Neural cell (in vitro differentiated cells): ENCODE results near the gene SMIM35. TPM values are rescaled to one million over a fixed set of nuclear protein-coding genes. Genes with fewer than 3 reads are reported as not detected.

Experiments used
- H2AFZ ChIP-seq: fragments of 200-600, 300-800 bp; sonication (generic), shearing (Covaris generic); 2 replicates; pipeline ENCODE4 v1.6.0; 2014; ENCODE audit warnings: low read depth, mild to moderate bottlenecking, antibody characterized with exemption, low read length, moderate library complexity
- H3F3A ChIP-seq: fragments of 200-600 bp; shearing (Covaris generic); 2 replicates; pipeline ENCODE4 v1.6.1; 2016; ENCODE audit warnings: mild to moderate bottlenecking, moderate library complexity, mixed read lengths, antibody characterized with exemption, low read length; ENCODE audit not compliant: insufficient read depth, poor library complexity, severe bottlenecking
- H3K27ac ChIP-seq: fragments of 200-600, 300-800 bp; sonication (generic), shearing (Covaris generic); 2 replicates; pipeline ENCODE4 v1.5.1; 2014; ENCODE audit warnings: mild to moderate bottlenecking, low read length, moderate library complexity
- H3K27me3 ChIP-seq: fragments of 300-800, 200-600 bp; sonication (generic), shearing (Covaris generic); 2 replicates; pipeline ENCODE4 v1.6.0; 2014; ENCODE audit warnings: mild to moderate bottlenecking, low read depth, low read length, moderate library complexity; ENCODE audit not compliant: insufficient read depth
- H3K36me3 ChIP-seq: fragments of 300-800, 200-600 bp; sonication (generic), shearing (Covaris generic); 2 replicates; pipeline ENCODE4 v1.5.1; 2014; ENCODE audit warnings: mild to moderate bottlenecking, antibody characterized with exemption, low read length, moderate library complexity; ENCODE audit not compliant: insufficient read depth
- H3K4me2 ChIP-seq: fragments of 300-800, 200-600 bp; sonication (generic), shearing (Covaris generic); 2 replicates; pipeline ENCODE4 v1.6.0; 2014; ENCODE audit warnings: mild to moderate bottlenecking, low read length
- H3K4me3 ChIP-seq: fragments of 300-800, 200-600 bp; sonication (generic), shearing (Covaris generic); 2 replicates; pipeline ENCODE4 v1.5.1; 2014; ENCODE audit warnings: mild to moderate bottlenecking, low read length, moderate library complexity
- H3K79me2 ChIP-seq: fragments of 200-600 bp; shearing (Covaris generic); replicated peaks from 2 replicates; pipeline ENCODE4 v1.6.0; 2014; ENCODE audit warnings: mild to moderate bottlenecking, low read length, moderate library complexity; ENCODE audit not compliant: insufficient read depth
- H3K9ac ChIP-seq: fragments of 300-800, 200-600 bp; sonication (generic), shearing (Covaris generic); 2 replicates; pipeline ENCODE4 v1.6.1; 2016; ENCODE audit warnings: mild to moderate bottlenecking, low read length, mixed read lengths
- H3K9me2 ChIP-seq: fragments of 200-600 bp; shearing (Covaris generic); 2 replicates; pipeline ENCODE4 v1.6.1; 2016; ENCODE audit warnings: mild to moderate bottlenecking, low read length, mixed read lengths; ENCODE audit not compliant: insufficient read depth
- H3K9me3 ChIP-seq: fragments of 200-600, 300-800 bp; sonication (generic), shearing (Covaris generic); 2 replicates; pipeline ENCODE4 v1.6.1; 2016; ENCODE audit warnings: mild to moderate bottlenecking, mixed run types, low read length, moderate library complexity, mixed read lengths
- H4K20me1 ChIP-seq: fragments of 200-600 bp; shearing (Covaris generic); 2 replicates; pipeline ENCODE4 v1.6.1; 2016; ENCODE audit warnings: mild to moderate bottlenecking, mixed run types; ENCODE audit not compliant: insufficient read depth
- EP300 ChIP-seq: fragments of 450-650 bp; conservative IDR thresholded peaks from 2 replicates; pipeline ENCODE4 v1.6.1; 2014; ENCODE audit warnings: antibody characterized with exemption, mild to moderate bottlenecking, moderate library complexity; ENCODE audit not compliant: poor library complexity, severe bottlenecking
- EZH2 ChIP-seq: fragments of 200-600, 300-800 bp; shearing (Covaris generic), sonication (generic); IDR thresholded peaks from 2 replicates; pipeline ENCODE4 v1.6.1; 2014; ENCODE audit warnings: antibody characterized with exemption, low read length, borderline replicate concordance, mild to moderate bottlenecking; ENCODE audit not compliant: insufficient read depth, poor library complexity, severe bottlenecking
- MXI1 ChIP-seq: fragments of 450-650 bp; conservative IDR thresholded peaks from 2 replicates; pipeline ENCODE4 v1.6.1; 2014; ENCODE audit warnings: antibody characterized with exemption, mild to moderate bottlenecking; ENCODE audit not compliant: poor library complexity, severe bottlenecking
- POLR2AphosphoS5 ChIP-seq: IDR thresholded peaks from 2 replicates; pipeline ENCODE4 v1.6.1; 2012
- RAD21 ChIP-seq: fragments of 450-650 bp; conservative IDR thresholded peaks from 2 replicates; pipeline ENCODE4 v1.6.1; 2014; ENCODE audit warnings: antibody characterized with exemption, mild to moderate bottlenecking, moderate library complexity
- SMC3 ChIP-seq: fragments of 450-650 bp; conservative IDR thresholded peaks from 2 replicates; pipeline ENCODE4 v1.6.1; 2014; ENCODE audit warnings: antibody characterized with exemption, mild to moderate bottlenecking, moderate library complexity; ENCODE audit not compliant: poor library complexity
- TAF1 ChIP-seq: IDR thresholded peaks from 2 replicates; pipeline ENCODE4 v1.6.1; 2012; ENCODE audit warnings: low read depth
- polyA plus RNA-seq: library from polyadenylated mRNA; depleted of rRNA; stranded (reverse); fragments of >200 nt; gene quantifications from 2 replicates; pipeline ENCODE4 v1.2.3, GENCODE V29; 2014
- TF ChIP-seq, protein P1 (sequence below): fragments of 450-650 bp; IDR thresholded peaks from 2 replicates; pipeline ENCODE4 v1.5.1; 2014; ENCODE audit warnings: antibody characterized with exemption, mild to moderate bottlenecking, moderate library complexity; ENCODE audit not compliant: poor library complexity, severe bottlenecking
- TF ChIP-seq, protein P2 (sequence below): IDR thresholded peaks from 2 replicates; pipeline ENCODE4 v1.6.1; 2012; ENCODE audit warnings: borderline replicate concordance

SMIM35 gene
- polyA plus RNA-seq, 1 donor from 2014 or later: not detected

DNA sequence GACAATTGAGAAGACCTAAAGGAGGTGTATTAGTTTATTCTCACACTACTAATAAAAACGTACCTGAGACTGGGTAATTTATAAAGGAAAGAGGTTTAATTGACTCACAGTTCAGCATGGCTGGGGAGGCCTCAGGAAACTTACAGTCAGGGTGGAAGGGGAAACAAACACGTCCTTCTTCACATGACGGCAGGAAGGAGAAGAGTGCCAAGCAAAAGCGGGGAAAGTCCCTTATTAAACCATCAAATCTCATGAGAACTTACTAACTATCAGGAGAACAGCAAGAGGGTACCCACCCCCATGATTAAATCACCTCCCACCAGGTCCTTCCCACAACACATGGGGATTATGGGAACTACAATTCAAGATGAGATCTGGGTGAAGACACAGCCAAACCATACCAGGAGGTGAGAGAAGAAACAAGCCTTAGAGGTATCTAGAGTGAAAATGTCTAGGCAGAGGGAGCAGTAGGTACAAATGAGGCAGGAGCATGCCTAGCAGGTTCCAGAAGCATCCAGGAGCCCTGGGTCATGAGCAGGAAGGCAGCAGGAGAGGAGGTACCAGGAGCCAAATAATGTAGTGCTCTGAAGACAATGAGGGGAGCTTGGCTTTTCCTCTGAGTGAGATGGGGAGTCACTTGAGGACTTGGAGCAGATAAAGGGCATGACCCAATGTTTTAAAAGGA is 69.0 kb downstream of the SMIM35 start:
- H3F3A ChIP-seq: no peaks in the 10 kb centered on the region
- H3K79me2 ChIP-seq: no peaks in the 10 kb centered on the region
- no peak overlapping the region for H3K27ac ChIP-seq
- no peaks in the 10 kb centered on the region for H3K9me3 ChIP-seq
- H3K36me3 ChIP-seq: no peaks in the 10 kb centered on the region
- no peak overlapping the region for H3K4me2 ChIP-seq
- no peaks in the 10 kb centered on the region for H3K9me2 ChIP-seq
- TF ChIP-seq MXI1 (no peak), EZH2 (no peak), SMC3 (no peak), TAF1 (no peak), EP300 (no peak), POLR2AphosphoS5 (no peak), RAD21 (no peak)
- TF ChIP-seq, protein P1, sequence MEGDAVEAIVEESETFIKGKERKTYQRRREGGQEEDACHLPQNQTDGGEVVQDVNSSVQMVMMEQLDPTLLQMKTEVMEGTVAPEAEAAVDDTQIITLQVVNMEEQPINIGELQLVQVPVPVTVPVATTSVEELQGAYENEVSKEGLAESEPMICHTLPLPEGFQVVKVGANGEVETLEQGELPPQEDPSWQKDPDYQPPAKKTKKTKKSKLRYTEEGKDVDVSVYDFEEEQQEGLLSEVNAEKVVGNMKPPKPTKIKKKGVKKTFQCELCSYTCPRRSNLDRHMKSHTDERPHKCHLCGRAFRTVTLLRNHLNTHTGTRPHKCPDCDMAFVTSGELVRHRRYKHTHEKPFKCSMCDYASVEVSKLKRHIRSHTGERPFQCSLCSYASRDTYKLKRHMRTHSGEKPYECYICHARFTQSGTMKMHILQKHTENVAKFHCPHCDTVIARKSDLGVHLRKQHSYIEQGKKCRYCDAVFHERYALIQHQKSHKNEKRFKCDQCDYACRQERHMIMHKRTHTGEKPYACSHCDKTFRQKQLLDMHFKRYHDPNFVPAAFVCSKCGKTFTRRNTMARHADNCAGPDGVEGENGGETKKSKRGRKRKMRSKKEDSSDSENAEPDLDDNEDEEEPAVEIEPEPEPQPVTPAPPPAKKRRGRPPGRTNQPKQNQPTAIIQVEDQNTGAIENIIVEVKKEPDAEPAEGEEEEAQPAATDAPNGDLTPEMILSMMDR: no peak
- TF ChIP-seq, protein P2, sequence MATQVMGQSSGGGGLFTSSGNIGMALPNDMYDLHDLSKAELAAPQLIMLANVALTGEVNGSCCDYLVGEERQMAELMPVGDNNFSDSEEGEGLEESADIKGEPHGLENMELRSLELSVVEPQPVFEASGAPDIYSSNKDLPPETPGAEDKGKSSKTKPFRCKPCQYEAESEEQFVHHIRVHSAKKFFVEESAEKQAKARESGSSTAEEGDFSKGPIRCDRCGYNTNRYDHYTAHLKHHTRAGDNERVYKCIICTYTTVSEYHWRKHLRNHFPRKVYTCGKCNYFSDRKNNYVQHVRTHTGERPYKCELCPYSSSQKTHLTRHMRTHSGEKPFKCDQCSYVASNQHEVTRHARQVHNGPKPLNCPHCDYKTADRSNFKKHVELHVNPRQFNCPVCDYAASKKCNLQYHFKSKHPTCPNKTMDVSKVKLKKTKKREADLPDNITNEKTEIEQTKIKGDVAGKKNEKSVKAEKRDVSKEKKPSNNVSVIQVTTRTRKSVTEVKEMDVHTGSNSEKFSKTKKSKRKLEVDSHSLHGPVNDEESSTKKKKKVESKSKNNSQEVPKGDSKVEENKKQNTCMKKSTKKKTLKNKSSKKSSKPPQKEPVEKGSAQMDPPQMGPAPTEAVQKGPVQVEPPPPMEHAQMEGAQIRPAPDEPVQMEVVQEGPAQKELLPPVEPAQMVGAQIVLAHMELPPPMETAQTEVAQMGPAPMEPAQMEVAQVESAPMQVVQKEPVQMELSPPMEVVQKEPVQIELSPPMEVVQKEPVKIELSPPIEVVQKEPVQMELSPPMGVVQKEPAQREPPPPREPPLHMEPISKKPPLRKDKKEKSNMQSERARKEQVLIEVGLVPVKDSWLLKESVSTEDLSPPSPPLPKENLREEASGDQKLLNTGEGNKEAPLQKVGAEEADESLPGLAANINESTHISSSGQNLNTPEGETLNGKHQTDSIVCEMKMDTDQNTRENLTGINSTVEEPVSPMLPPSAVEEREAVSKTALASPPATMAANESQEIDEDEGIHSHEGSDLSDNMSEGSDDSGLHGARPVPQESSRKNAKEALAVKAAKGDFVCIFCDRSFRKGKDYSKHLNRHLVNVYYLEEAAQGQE: no peak
- H3K9ac ChIP-seq: no peak overlapping the region
- no peaks in the 10 kb centered on the region for H3K27me3 ChIP-seq
- H2AFZ ChIP-seq: no peak overlapping the region
- no peaks in the 10 kb centered on the region for H4K20me1 ChIP-seq
- no peak overlapping the region for H3K4me3 ChIP-seq

DNA sequence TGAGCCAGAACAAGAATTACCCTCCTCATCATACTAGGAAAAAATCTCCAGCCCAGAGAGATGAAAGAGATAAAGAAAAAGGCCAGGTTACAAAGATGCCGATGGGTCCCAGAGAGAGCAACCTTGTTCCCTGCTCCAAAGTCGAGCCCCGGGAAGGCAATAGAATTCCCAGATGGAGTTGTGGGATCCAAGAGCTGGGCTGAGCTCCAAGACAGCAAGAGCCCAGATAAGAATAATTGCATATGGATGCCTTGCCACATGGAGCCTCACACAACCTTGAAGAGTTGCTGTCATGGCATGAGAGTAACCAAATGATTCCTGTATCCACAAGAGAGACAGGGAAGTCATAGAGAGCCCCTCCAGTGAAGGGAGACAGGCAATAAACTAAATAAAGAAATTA is 69.7 kb downstream of the SMIM35 start:
- Histone ChIP-seq H3K9me3 (no peaks in the 10 kb centered on the region), H3K79me2 (no peaks in the 10 kb centered on the region), H3K27me3 (no peaks in the 10 kb centered on the region), H3K9ac (no peak overlapping the region), H2AFZ (no peak overlapping the region), H3K4me2 (no peak overlapping the region), H3K4me3 (no peak overlapping the region), H3F3A (no peaks in the 10 kb centered on the region), H3K36me3 (no peaks in the 10 kb centered on the region), H3K27ac (no peak overlapping the region), H4K20me1 (no peaks in the 10 kb centered on the region), H3K9me2 (no peaks in the 10 kb centered on the region)
- TF ChIP-seq EP300 (no peak), SMC3 (no peak), TAF1 (no peak), POLR2AphosphoS5 (no peak), RAD21 (no peak), MXI1 (no peak), EZH2 (no peak)
- TF ChIP-seq, protein P1: no peak
- TF ChIP-seq, protein P2: no peak
